Lower leg skin (tissue), 4 donors: ENCODE measurements around the gene RBL1. TPM values are rescaled to one million over a fixed set of nuclear protein-coding genes. Genes with fewer than 3 reads are reported as not detected.
"Not testable (repeated sequence)": the region's sequence is repeated elsewhere in the genome, so short reads cannot be mapped to it uniquely, and the experiment has no call there.

Experiments
- DNase-seq, 2 donors: peaks; one replicate each; pipeline ENCODE4 v3.0.0-alpha.2; 2019; ENCODE audit warnings: low spot score in 2 of 2
- H3K4me3 ChIP-seq: fragments of 200-600 bp; sonication (generic); 2 replicates; pipeline ENCODE4 v1.5.1; 2017; ENCODE audit warnings: mild to moderate bottlenecking, low read depth; ENCODE audit not compliant: poor library complexity, severe bottlenecking
- POLR2A ChIP-seq, 2 donors: fragments of 450-650 bp; IDR thresholded peaks; one replicate each; pipeline ENCODE4 v1.6.1; 2016 to 2017; ENCODE audit warnings: antibody characterized with exemption in 2 of 2, mild to moderate bottlenecking in 1 of 2, moderate library complexity in 1 of 2
- WGBS, 2 donors: methylation state at CpG; one replicate each; pipeline ENCODE4 v1.1.5; 2018; 5-methylcytosine and 5-hydroxymethylcytosine counted together
- intact Hi-C: fragments of 100-400 bp; cut with DNase I; formaldehyde crosslinking; loops from one replicate; pipeline ENCODE4 v1.15.0; 2023; ENCODE audit warnings: low total_unique reads
- total RNA-seq, 4 donors: library from RNA; depleted of rRNA; stranded (reverse); fragments of >200 nt; gene quantifications; one replicate each; pipeline ENCODE4 v1.1.0, GENCODE V29; 2016
- TF ChIP-seq, protein P1 (sequence below), 3 donors: fragments of 450-650 bp; IDR thresholded peaks; one replicate each; pipeline ENCODE4 v1.5.1; 2016; ENCODE audit warnings: antibody characterized with exemption in 3 of 3, mild to moderate bottlenecking in 3 of 3, moderate library complexity in 2 of 3

Gene RBL1
- total RNA-seq, 4 donors from 2014 or later = 3.4 to 5.3 (median 4.8) TPM

- H3K4me3 ChIP-seq = no peak overlapping the region
- 94 to 95% methylated on average over 17 of the region's 17 CpGs for WGBS, 2 donors
- TF ChIP-seq, protein P1, sequence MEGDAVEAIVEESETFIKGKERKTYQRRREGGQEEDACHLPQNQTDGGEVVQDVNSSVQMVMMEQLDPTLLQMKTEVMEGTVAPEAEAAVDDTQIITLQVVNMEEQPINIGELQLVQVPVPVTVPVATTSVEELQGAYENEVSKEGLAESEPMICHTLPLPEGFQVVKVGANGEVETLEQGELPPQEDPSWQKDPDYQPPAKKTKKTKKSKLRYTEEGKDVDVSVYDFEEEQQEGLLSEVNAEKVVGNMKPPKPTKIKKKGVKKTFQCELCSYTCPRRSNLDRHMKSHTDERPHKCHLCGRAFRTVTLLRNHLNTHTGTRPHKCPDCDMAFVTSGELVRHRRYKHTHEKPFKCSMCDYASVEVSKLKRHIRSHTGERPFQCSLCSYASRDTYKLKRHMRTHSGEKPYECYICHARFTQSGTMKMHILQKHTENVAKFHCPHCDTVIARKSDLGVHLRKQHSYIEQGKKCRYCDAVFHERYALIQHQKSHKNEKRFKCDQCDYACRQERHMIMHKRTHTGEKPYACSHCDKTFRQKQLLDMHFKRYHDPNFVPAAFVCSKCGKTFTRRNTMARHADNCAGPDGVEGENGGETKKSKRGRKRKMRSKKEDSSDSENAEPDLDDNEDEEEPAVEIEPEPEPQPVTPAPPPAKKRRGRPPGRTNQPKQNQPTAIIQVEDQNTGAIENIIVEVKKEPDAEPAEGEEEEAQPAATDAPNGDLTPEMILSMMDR (IDR thresholded peaks at IDR 0.05) = no peak
- no peak for TF ChIP-seq POLR2A (IDR thresholded peaks at IDR 0.05)
- peak in 1 of 2 donors; percentile 42 for DNase-seq
- intact Hi-C loops = no loop called here
Observed at GRCh38 chr20:37072293-37073196, 23.3 kb downstream of the RBL1 start.

- no peak for TF ChIP-seq POLR2A (IDR thresholded peaks at IDR 0.05)
- TF ChIP-seq, protein P1 (IDR thresholded peaks at IDR 0.05) = no peak
- H3K4me3 ChIP-seq = no peak overlapping the region
- intact Hi-C loops = no loop called here
- WGBS, 2 donors = 39 to 59% methylated on average over 4 of the region's 4 CpGs
- peak; percentile 18 to 66 for DNase-seq
Observed at GRCh38 chr20:37071481-37071911, 24.3 kb downstream of the RBL1 start.

- H3K4me3 ChIP-seq, intact Hi-C loops, DNase-seq: not testable (repeated sequence)
- 91 to 96% methylated on average over 6 of the region's 25 CpGs for WGBS, 2 donors
Observed at GRCh38 chr20:37069563-37069962, 26.2 kb downstream of the RBL1 start.

- no peak overlapping the region for H3K4me3 ChIP-seq
- intact Hi-C loops = no loop called here
- DNase-seq = no peak
- no peak for TF ChIP-seq POLR2A (IDR thresholded peaks at IDR 0.05)
- 91 to 93% methylated on average over 2 of the region's 2 CpGs for WGBS, 2 donors
Observed at GRCh38 chr20:37066168-37066567, 29.6 kb downstream of the RBL1 start.

DNA sequence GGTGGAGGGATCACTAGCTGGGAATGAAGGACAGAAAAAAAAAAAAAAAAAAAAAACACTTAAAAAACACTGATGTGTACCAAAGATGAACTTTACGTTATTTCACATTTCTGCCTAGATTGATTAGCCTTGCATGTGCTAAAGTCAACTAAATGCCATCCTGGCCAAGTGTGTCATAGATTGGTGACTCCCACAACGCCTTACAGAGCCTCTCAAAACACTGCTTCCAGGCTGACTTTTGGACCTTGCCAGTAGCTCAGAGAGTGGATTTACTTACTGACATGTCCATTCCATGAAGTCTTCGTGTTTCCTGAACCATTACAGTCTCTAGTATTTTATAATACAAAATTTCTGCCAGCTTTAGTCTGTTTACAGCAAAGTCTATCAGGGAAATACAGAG, 40.5 kb downstream of the RBL1 start:
- intact Hi-C loops = no loop called here
- no peak overlapping the region for H3K4me3 ChIP-seq
- 94 to 95% methylated on average over 3 of the region's 3 CpGs for WGBS, 2 donors
- no peak for TF ChIP-seq POLR2A (IDR thresholded peaks at IDR 0.05)
- TF ChIP-seq, protein P1 (IDR thresholded peaks at IDR 0.05) = no peak
- DNase-seq = peak in 1 of 2 donors; percentile 32

- DNase-seq = no peak
- 92% methylated on average over 4 of the region's 4 CpGs for WGBS, 2 donors
- intact Hi-C loops = no loop called here
- TF ChIP-seq, protein P1 (IDR thresholded peaks at IDR 0.05) = no peak
- no peak for TF ChIP-seq POLR2A (IDR thresholded peaks at IDR 0.05)
- no peak overlapping the region for H3K4me3 ChIP-seq
Observed at GRCh38 chr20:37053230-37053950, 42.4 kb downstream of the RBL1 start.
